Neuronal stem cell (in vitro differentiated cells): ENCODE measurements around the gene RSBN1.

Source experiments
- DNase-seq: peaks from one replicate; pipeline ENCODE4 v3.0.0-alpha.2; 2013; ENCODE audit warnings: low spot score
- H2AFZ ChIP-seq: one replicate; pipeline ENCODE4 v1.6.1; 2013; ENCODE audit warnings: mild to moderate bottlenecking, low read length, inconsistent platforms
- H2AK5ac ChIP-seq: 2 replicates; pipeline ENCODE4 v1.6.1; 2013; ENCODE audit warnings: low read depth, mild to moderate bottlenecking, inconsistent platforms, low read length, moderate library complexity, mixed read lengths
- H2BK120ac ChIP-seq: 2 replicates; pipeline ENCODE4 v1.6.1; 2013; ENCODE audit warnings: low read depth, mild to moderate bottlenecking, inconsistent platforms, low read length, moderate library complexity, mixed read lengths
- H2BK12ac ChIP-seq: one replicate; pipeline ENCODE4 v1.6.1; 2013; ENCODE audit warnings: low read length, inconsistent platforms
- H2BK15ac ChIP-seq: 2 replicates; pipeline ENCODE4 v1.6.1; 2013; ENCODE audit warnings: mild to moderate bottlenecking, low read length, inconsistent platforms, mixed read lengths
- H2BK5ac ChIP-seq: one replicate; pipeline ENCODE4 v1.6.1; 2013; ENCODE audit warnings: inconsistent platforms, mild to moderate bottlenecking, low read length, moderate library complexity
- H3K14ac ChIP-seq: one replicate; pipeline ENCODE4 v1.6.1; 2013; ENCODE audit warnings: low read length, inconsistent platforms
- H3K18ac ChIP-seq: 2 replicates; pipeline ENCODE4 v1.6.1; 2013; ENCODE audit warnings: low read length, inconsistent platforms
- H3K23ac ChIP-seq: 2 replicates; pipeline ENCODE4 v1.6.1; 2013; ENCODE audit warnings: low read depth, mild to moderate bottlenecking, mixed read lengths, low read length, inconsistent platforms; ENCODE audit not compliant: poor library complexity
- H3K27ac ChIP-seq: replicated peaks from 3 replicates; pipeline ENCODE4 v1.5.1; 2013; ENCODE audit warnings: low read length, inconsistent platforms
- H3K27me3 ChIP-seq, 3 experiments: 2 replicates each; pipeline ENCODE4 v1.6.1; 2013; ENCODE audit warnings: low read length in 3 of 3, mild to moderate bottlenecking in 2 of 3, inconsistent platforms in 1 of 3, low read depth in 1 of 3, mixed read lengths in 1 of 3, moderate library complexity in 1 of 3; ENCODE audit not compliant: control insufficient read depth in 3 of 3, insufficient read depth in 3 of 3
- H3K36me3 ChIP-seq, 2 donors: replicated peaks in 1 of 2; 2 replicates each; pipeline ENCODE4 v1.6.1; 2013; ENCODE audit warnings: low read length in 2 of 2; ENCODE audit not compliant: control insufficient read depth in 2 of 2, insufficient read depth in 2 of 2
- H3K4ac ChIP-seq: 2 replicates; pipeline ENCODE4 v1.6.1; 2013; ENCODE audit warnings: inconsistent platforms, mild to moderate bottlenecking, low read length, moderate library complexity
- H3K4me1 ChIP-seq, 2 donors: 1 replicate in 1 of 2; 2 replicates in 1 of 2; pipeline ENCODE4 v1.6.1; 2013; ENCODE audit warnings: low read length in 2 of 2, low read depth in 1 of 2; ENCODE audit not compliant: control insufficient read depth in 2 of 2, insufficient read depth in 1 of 2
- H3K4me2 ChIP-seq: one replicate; pipeline ENCODE4 v1.6.1; 2013; ENCODE audit warnings: mild to moderate bottlenecking, low read length, inconsistent platforms; ENCODE audit not compliant: insufficient read depth, poor library complexity, severe bottlenecking
- H3K4me3 ChIP-seq, 2 donors: 2 replicates each; pipeline ENCODE4 v1.5.1; 2013; ENCODE audit warnings: low read length in 2 of 2, mild to moderate bottlenecking in 2 of 2, inconsistent platforms in 1 of 2, moderate library complexity in 1 of 2
- H3K79me1 ChIP-seq: one replicate; pipeline ENCODE4 v1.6.1; 2013; ENCODE audit warnings: low read depth, mild to moderate bottlenecking, inconsistent platforms, low read length, moderate library complexity
- H3K9ac ChIP-seq: one replicate; pipeline ENCODE4 v1.6.1; 2013; ENCODE audit warnings: mild to moderate bottlenecking, low read depth, low read length, inconsistent platforms; ENCODE audit not compliant: poor library complexity
- H3K9me3 ChIP-seq, 2 donors: replicated peaks in 1 of 2; 2 replicates each; pipeline versions ENCODE3 to v1.6.1; 2013; ENCODE audit warnings: low read length in 2 of 2, mild to moderate bottlenecking in 2 of 2, inconsistent platforms in 1 of 2, low read depth in 1 of 2, mixed read lengths in 1 of 2, moderate library complexity in 1 of 2; ENCODE audit not compliant: control insufficient read depth in 2 of 2, insufficient read depth in 1 of 2
- H4K8ac ChIP-seq: one replicate; pipeline ENCODE4 v1.6.1; 2013; ENCODE audit warnings: low read depth, mild to moderate bottlenecking, inconsistent platforms, low read length, moderate library complexity
- H4K91ac ChIP-seq: one replicate; pipeline ENCODE4 v1.6.1; 2013; ENCODE audit warnings: low read length, low read depth, mild to moderate bottlenecking, inconsistent platforms; ENCODE audit not compliant: poor library complexity
- WGBS, 2 donors: extraction: QIAGEN DNeasy Blood & Tissue Kit; methylation state at CpG; one replicate each; pipeline ENCODE4 v1.1.7; 2013; ENCODE audit warnings: missing lambda C conversion rate in 2 of 2, mixed read lengths in 1 of 2; ENCODE audit not compliant: insufficient read length in 2 of 2, insufficient replicate concordance in 1 of 2; ENCODE audit errors: extremely low coverage in 2 of 2; 5-methylcytosine and 5-hydroxymethylcytosine counted together

RSBN1 gene

DNA sequence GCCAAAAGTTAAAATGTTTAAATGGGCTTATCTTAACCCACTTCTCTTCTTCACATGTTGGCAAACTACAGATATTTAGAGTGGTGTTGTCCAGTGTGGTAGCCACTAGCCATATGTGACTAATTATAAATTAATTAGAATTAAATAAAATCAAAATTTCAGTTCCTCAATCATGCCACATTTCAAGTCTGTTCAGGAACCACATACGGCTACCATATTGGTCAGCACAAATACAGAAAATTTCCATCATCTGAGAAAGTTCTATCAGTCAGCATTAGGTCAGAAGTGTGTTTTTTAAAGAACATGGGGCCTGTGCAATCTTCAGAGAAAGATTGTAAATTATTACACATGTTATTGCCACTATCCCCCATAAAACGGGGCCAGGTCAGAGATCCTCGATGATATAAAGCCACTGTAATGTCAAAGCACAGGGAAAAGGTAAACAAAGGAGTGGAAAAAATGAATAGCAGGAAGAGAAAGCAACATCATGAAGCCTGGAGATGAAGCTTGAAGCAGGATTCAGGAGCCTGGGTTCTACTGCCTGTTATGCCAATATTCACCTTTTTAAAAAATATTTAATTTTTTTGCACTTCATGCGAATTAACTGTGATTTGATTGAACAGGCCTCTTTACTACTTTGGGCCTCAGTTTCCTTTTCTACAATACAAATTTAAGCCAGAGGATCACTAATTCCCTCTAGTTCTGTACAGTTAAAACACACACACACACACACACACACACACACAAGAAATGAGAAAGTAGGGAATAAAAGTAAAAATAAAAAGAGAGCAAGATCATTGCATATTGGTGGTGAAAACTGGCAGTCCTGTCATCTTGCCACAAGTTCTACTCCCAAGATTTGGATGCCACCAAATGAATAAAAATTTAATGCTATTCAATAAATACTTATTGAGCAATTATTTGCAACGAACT, 2.3 kb downstream of the RSBN1 start:
- Histone ChIP-seq H3K9me3 (peaks cover 0 to 24% of the 10 kb centered on the region in 2 donors), H3K4me2 (no peak overlapping the region), H3K9ac (no peak overlapping the region), H4K91ac (no peak overlapping the region), H3K79me1 (peaks cover 6% of the 10 kb centered on the region), H3K36me3 (peaks cover 0 to 25% of the 10 kb centered on the region in 2 donors), H2AK5ac (no peak overlapping the region), H2BK120ac (no peak overlapping the region), H3K18ac (no peak overlapping the region), H2BK5ac (no peak overlapping the region), H3K27ac (no peak overlapping the region), H2AFZ (no peak overlapping the region), H3K14ac (no peak overlapping the region), H3K27me3 (no peaks in the 10 kb centered on the region), H3K4me3 (peak overlapping the region in 1 of 2 donors; percentile 100), H3K4ac (no peak overlapping the region), H2BK12ac (no peak overlapping the region), H3K23ac (no peak overlapping the region), H3K4me1 (peaks cover 1 to 4% of the 10 kb centered on the region in 2 donors), H2BK15ac (no peak overlapping the region), H4K8ac (no peak overlapping the region)
- WGBS, 2 donors = no CpG with 5 or more reads among the region's 5 CpGs
- DNase-seq = no peak

DNA sequence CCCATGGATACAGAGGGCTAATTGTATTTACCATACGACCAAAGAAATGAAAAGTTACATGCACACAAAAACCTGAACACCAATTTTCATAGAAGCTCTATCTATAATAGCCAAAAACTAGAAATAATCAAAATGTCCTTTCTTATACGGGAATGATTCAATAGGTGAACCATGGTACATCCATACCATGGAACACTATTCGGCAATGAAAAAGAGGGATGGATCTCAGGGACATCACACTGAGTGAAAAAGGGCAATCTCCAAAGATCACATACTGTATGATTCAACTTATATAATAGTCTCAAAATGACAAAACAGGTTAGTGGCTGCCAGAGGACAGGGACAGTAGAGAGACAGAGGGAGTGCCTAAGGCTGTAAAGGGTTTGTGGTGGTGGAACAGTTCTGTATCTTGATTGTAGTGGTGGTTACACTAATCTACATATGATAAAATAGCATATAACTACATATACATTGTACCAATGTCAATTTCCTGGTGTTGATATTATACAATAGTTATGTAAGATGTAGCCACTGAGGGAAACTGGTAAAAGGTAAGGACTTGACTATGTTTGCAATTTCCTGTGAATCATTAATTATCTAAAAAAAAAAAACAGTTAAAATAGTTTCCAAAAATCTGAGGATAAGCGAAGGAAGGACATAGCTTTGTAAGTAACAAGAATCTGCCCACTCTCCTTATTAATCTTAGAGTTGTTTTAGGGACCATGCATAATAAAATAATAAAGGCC, 3.7 kb downstream of the RSBN1 start:
- H2BK5ac ChIP-seq = no peak overlapping the region
- H3K36me3 ChIP-seq = peaks cover 0 to 30% of the 10 kb centered on the region in 2 donors
- no peak overlapping the region for H3K4ac ChIP-seq
- H3K4me3 ChIP-seq = no peak overlapping the region
- H4K8ac ChIP-seq = no peak overlapping the region
- no peak overlapping the region for H3K27ac ChIP-seq
- H3K4me2 ChIP-seq = no peak overlapping the region
- peaks cover 0 to 32% of the 10 kb centered on the region in 2 donors for H3K9me3 ChIP-seq
- no peak overlapping the region for H3K9ac ChIP-seq
- H3K79me1 ChIP-seq = peaks cover 6% of the 10 kb centered on the region
- H3K27me3 ChIP-seq = no peaks in the 10 kb centered on the region
- no peak overlapping the region for H2BK15ac ChIP-seq
- H2AK5ac ChIP-seq = no peak overlapping the region
- H3K18ac ChIP-seq = no peak overlapping the region
- no peak overlapping the region for H3K23ac ChIP-seq
- H2BK12ac ChIP-seq = no peak overlapping the region
- no peak for DNase-seq
- H2BK120ac ChIP-seq = no peak overlapping the region
- H3K4me1 ChIP-seq = peaks cover 1 to 4% of the 10 kb centered on the region in 2 donors
- H2AFZ ChIP-seq = no peak overlapping the region
- no peak overlapping the region for H3K14ac ChIP-seq
- WGBS, 2 donors = no CpG with 5 or more reads among the region's 4 CpGs
- no peak overlapping the region for H4K91ac ChIP-seq

DNA sequence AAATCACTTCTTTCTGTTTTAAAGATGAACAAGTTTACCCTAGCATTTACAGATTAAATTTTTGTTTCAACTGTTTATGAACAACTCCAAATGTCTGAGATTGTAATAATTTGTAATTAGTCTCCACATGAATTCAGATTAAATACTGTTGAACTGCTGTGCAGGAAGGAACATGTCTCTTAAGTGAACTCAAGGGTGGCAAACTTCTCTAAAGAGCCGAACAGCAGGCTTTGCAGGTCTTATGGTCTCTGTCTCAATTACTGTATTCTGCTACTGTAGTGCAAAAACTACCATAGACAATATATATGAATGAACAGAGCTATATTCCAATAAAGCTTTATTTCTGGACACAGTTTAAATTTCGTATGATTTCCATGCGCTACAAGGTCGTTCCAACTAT, 6.6 kb downstream of the RSBN1 start:
- no peak overlapping the region for H4K8ac ChIP-seq
- H2BK12ac ChIP-seq = no peak overlapping the region
- no peak overlapping the region for H3K14ac ChIP-seq
- H4K91ac ChIP-seq = no peak overlapping the region
- no peak overlapping the region for H3K4me2 ChIP-seq
- no peak overlapping the region for H3K4me3 ChIP-seq
- no peak overlapping the region for H3K9ac ChIP-seq
- peaks cover 2% of the 10 kb centered on the region for H3K79me1 ChIP-seq
- no peaks in the 10 kb centered on the region for H3K27me3 ChIP-seq
- H2BK15ac ChIP-seq = no peak overlapping the region
- H3K36me3 ChIP-seq = peaks cover 0 to 30% of the 10 kb centered on the region in 2 donors
- H2AFZ ChIP-seq = no peak overlapping the region
- H3K18ac ChIP-seq = no peak overlapping the region
- H3K4ac ChIP-seq = no peak overlapping the region
- no peak overlapping the region for H2AK5ac ChIP-seq
- no CpG with 5 or more reads among the region's 4 CpGs for WGBS, 2 donors
- no peak for DNase-seq
- H3K23ac ChIP-seq = no peak overlapping the region
- no peak overlapping the region for H3K27ac ChIP-seq
- H3K4me1 ChIP-seq = peaks cover 0 to 4% of the 10 kb centered on the region in 2 donors
- no peak overlapping the region for H2BK120ac ChIP-seq
- no peak overlapping the region for H2BK5ac ChIP-seq
- peaks cover 0 to 42% of the 10 kb centered on the region in 2 donors for H3K9me3 ChIP-seq

DNA sequence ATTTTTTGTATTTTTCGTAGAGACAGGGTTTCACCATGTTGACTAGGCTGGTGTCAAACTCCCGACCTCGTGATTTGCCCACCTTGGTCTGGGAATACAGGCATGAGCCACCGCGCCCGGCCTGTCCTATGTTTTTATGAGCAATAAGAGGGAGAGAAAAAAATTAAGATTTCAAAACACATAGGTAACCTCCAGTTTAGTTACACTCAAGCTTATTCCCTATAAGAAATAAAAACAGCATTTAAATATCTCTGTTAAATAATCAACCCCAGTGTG, 7.1 kb downstream of the RSBN1 start:
- Histone ChIP-seq H3K14ac (no peak overlapping the region), H2BK120ac (no peak overlapping the region), H2BK12ac (no peak overlapping the region), H4K8ac (no peak overlapping the region), H3K4me2 (no peak overlapping the region), H3K27me3 (no peaks in the 10 kb centered on the region), H3K27ac (no peak overlapping the region), H2AK5ac (no peak overlapping the region), H2AFZ (no peak overlapping the region), H3K36me3 (peaks cover 0 to 30% of the 10 kb centered on the region in 2 donors), H3K4me1 (peaks cover 0 to 2% of the 10 kb centered on the region in 2 donors), H3K23ac (no peak overlapping the region), H3K9me3 (peaks cover 0 to 42% of the 10 kb centered on the region in 2 donors), H2BK15ac (no peak overlapping the region), H2BK5ac (no peak overlapping the region), H3K4ac (no peak overlapping the region), H3K18ac (no peak overlapping the region), H4K91ac (no peak overlapping the region), H3K9ac (no peak overlapping the region), H3K79me1 (peaks cover 2% of the 10 kb centered on the region), H3K4me3 (no peak overlapping the region)
- no peak for DNase-seq
- no CpG with 5 or more reads among the region's 6 CpGs for WGBS, 2 donors
